ENCODE measurements around the gene TELO2. TPM values are rescaled to one million over a fixed set of nuclear protein-coding genes. Genes with fewer than 3 reads are reported as not detected.

The TELO2 gene
- 15.0 and 31.0 TPM in 2 replicates for total RNA-seq

DNA sequence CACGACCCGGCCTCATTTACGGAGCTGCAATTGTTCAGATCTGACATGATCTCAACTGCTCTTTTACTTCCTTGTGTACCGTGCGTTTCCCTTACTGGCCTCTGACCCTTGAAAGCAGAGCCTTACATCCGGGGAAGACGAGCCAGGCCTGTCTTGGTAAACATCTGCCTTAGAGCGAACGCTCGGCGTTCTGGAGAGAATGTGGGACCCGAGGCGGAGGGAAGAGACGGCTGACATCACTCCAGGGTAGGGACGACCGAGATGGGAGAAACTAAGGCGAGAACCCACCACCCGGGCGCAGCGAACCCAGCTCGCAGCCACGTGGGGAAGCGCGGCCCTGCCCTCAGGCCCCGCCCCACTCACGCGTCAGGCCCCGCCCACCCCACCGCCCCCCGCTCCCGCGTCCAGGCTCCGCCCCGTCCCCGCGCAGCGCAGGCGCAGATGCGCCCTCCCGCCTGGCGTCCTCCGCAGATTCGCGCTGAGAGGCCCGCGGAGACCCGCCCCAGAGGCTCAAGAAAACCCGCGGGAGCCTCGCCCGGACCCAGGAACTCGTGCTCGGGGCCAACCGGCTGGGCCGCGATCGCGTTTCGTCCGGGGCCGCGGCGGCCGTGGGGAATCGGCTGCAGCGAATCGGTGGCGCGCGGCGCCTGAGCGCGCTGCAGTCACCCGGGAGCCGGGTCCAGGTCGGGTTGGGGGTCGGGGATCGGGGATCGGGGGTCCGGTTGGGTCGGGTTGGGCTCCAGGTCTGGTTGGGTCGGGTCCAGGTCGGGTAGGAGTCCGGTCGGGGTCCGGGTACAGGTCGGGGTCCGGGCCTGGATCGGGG, at the start of gene TELO2:
Gene TELO2, plus strand, starts transcription at position 438 of the 823 bp plus-strand sequence. CDS start 922 bp downstream, outside the sequence.

DNA sequence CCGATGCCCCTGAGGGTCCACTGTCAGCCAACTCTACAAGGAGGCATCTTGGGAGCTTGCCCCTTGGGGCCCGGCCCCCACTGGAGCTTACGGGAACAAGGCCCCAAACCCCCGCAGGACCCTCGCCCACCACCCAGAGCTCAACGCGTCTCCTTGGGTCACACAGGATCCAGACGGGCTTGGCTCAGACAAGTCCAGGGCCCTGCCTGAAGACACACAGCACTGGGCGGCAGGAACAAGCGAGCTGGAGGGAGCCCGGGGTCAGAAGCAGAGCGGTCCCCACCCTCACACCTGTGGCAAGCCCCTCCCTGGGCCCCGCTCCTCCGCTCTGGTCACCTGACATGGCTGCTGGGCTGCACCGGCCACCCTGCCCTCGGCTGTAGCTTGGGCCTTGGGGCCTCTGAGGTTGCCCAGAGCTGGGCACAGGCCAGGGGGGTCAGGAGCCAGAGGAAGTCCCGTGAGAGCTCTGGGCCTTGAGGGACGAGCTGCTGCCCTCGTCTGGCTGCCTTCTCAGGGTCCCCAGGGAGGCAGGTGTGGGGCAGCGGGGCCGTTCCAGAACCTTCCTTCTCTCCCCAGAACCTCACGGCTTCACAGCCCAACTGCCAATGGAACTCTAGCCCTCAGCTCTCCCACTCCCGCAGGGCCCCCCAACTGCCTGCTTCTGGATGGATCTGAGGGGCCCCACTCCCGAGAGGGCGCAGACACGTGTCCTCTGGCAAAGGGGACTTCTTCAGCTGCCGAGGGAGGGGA, 49.0 kb upstream of the TELO2 start, which contains the start of gene CCDC154:
Gene CCDC154, minus strand, starts transcription at position 577 of the 750 bp plus-strand sequence. Its CDS starts 234 bp downstream, at position 343.

DNA sequence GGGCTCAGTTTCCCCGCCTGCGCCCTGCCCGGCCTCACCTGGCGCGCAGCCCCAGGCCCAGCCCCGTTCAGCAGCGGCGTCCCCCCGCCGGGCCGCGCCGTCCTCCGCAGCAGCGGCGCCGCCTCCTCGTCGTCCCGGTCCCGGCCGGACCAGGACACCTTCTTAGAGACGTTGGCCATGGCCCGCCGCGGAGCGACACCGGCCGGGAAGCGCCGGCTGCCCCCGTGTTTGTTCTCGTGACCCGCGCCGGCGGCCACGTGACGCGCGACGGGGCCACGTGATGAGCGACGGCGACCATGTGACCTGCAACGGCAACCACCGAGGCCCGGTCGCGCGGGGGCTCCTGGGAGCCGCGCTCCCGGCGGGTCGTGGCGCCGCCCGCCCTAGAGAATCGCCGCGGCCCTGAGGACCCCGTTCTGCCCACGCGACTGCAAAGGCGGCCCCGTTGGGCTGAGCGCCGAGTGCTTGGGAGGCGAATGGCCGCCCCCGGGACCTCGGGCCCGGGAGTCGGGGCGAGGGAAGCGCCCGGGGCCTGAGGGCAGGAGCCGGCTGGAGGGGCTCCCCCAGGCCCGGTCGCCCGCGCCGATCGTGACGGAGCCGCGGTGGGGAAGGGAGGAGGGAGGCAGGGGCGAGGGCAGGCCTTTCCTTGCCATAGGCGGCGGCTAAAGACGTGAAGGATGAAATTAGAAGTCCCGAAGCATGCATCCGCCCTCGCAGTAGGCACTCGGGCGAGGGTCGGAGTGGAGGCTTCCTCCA, 18.2 kb upstream of the TELO2 start, which contains the start of gene CLCN7:
Gene CLCN7, minus strand, starts transcription at position 233 of the 756 bp plus-strand sequence. Its CDS starts 54 bp downstream, at position 179.

DNA sequence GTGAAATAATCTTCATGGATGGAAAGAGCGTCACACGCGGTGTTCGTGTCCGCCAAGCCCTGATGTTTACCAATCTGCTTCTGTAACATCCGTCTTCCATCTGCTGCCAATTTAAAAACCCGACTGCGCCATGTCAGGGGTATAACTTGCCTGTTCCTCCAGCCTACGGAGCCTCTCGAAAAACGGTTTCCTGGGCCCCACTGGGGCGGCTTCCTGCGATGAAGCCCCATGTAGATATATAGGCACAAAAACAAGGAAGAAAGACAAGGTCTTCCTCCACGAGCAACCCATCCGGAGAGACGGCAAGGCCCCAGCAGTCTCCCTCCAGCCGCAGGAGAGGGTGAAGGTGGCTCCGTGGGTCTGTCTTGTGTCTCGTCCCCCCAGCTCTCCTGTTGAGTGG, 4.5 kb upstream of the TELO2 start, which contains the start of gene PTX4:
Gene PTX4, minus strand, starts transcription at position 326 of the 400 bp plus-strand sequence. Its CDS starts 35 bp downstream, at position 291.

DNA sequence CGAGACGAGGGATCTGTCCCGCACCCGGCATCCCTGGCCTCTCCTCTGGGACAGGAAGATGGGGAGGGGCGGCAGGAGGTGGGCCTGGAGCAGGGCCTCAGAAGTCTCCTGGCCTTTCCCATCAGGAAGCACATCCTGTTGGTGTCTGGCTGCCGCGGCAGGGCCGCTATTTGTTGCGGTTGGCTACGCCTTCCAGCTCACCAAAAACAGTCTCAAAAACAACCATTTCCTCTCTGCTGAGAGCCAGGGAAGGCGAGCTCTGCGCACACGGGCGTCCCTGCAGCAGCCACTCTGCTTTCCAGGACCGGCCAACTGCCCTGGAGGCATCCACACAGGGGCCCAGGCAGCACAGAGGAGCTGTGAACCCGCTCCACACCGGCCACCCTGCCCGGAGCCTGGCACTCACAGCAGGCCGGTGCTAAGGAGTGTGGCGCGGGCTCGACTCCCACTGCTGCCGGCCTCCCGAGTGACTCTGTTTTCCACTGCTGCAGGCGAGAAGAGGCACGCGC, 40.3 kb downstream of the TELO2 start, which contains the start of gene TMEM204:
Gene TMEM204, plus strand, starts transcription at position 224 of the 509 bp plus-strand sequence. CDS start 610 bp downstream, outside the sequence.

Other genes with a start within 250 kb of the TELO2 start
- not detected in 2 replicates for gene TPSD1, start 237.3 kb upstream of the TELO2 start, total RNA-seq
- 69.0 and 69.3 TPM in 2 replicates for gene UBE2I, start 183.7 kb upstream of the TELO2 start, total RNA-seq
- gene BAIAP3, start 159.7 kb upstream of the TELO2 start, total RNA-seq: 0.52 and 2.4 TPM in 2 replicates
- gene TSR3, start 141.5 kb upstream of the TELO2 start, total RNA-seq: 42.1 and 84.8 TPM in 2 replicates
- 32.6 and 38.9 TPM in 2 replicates for gene GNPTG, start 141.4 kb upstream of the TELO2 start, total RNA-seq
- gene UNKL, start 78.7 kb upstream of the TELO2 start, total RNA-seq: 9.4 and 25.2 TPM in 2 replicates
- 18.4 and 19.4 TPM in 2 replicates for gene UQCC4, start 72.6 kb upstream of the TELO2 start, total RNA-seq
- not detected in 2 replicates for gene PERCC1, start 62.3 kb upstream of the TELO2 start, total RNA-seq
- 0.80 TPM in 1 of 2 replicates, not detected in the other for gene CCDC154, start 48.8 kb upstream of the TELO2 start, total RNA-seq
- gene CLCN7, start 18.3 kb upstream of the TELO2 start, total RNA-seq: 36.4 and 41.1 TPM in 2 replicates
- gene PTX4, start 4.4 kb upstream of the TELO2 start, total RNA-seq: not detected in 2 replicates
- 15.6 and 18.5 TPM in 2 replicates for gene TMEM204, start 40.3 kb downstream of the TELO2 start, total RNA-seq
- 10.2 and 18.0 TPM in 2 replicates for gene IFT140, start 118.7 kb downstream of the TELO2 start, total RNA-seq
- gene CRAMP1, start 119.0 kb downstream of the TELO2 start, total RNA-seq: 5.6 and 11.0 TPM in 2 replicates
- 30.2 and 49.1 TPM in 2 replicates for gene JPT2, start 184.9 kb downstream of the TELO2 start, total RNA-seq
- 13.8 and 63.4 TPM in 2 replicates for gene MAPK8IP3, start 212.8 kb downstream of the TELO2 start, total RNA-seq